GM12878 (cell line): ENCODE data around the gene BEST2. TPM values are rescaled to one million over a fixed set of nuclear protein-coding genes. Genes with fewer than 3 reads are reported as not detected.

Source experiments
- ATAC-seq: fragments of 200-7000 bp; cut with Tn5 transposase; 3 replicates; pipeline ENCODE4 v1.9.1; 2020; ENCODE audit warnings: mild to moderate bottlenecking, moderate library complexity
- BruUV-seq: library from RNA; stranded (reverse); fragments of 400-500 nt; replicated peaks from 2 replicates; lab custom pipeline; 2021; lab: Mats Ljungman, UMichigan
- CTCF ChIA-PET: fragments of 300-600 bp; sonication (Branson Sonifier 250); formaldehyde crosslinking; extraction: SDS; loops from one replicate; lab custom pipeline; 2021; ENCODE audit warnings: inconsistent platforms; lab: Yijun Ruan, JAX
- POLR2A ChIA-PET: fragments of 350-600 bp; formaldehyde crosslinking; extraction: SDS; loops from one replicate; lab custom pipeline; 2021; ENCODE audit warnings: inconsistent platforms; lab: Charles Lee
- RAD21 ChIA-PET: fragments of 300-600 bp; sonication (Branson Sonifier 250); formaldehyde crosslinking; loops from one replicate; lab custom pipeline; 2023; ENCODE audit warnings: antibody characterized with exemption; ENCODE audit not compliant: unreplicated experiment; lab: Charles Lee
- SMC1A ChIA-PET: fragments of 300-600 bp; sonication (Branson Sonifier 250); formaldehyde crosslinking; loops from one replicate; lab custom pipeline; 2023; ENCODE audit not compliant: unreplicated experiment, uncharacterized antibody; lab: Charles Lee
- DNase-seq: peaks from one replicate; pipeline ENCODE4 v3.0.0-alpha.2; 2011; ENCODE audit warnings: low read depth, low spot score
- FAIRE-seq: peaks from 3 replicates; lab custom pipeline; 2011; peaks lifted over from hg19 to GRCh38; lab: Jason Lieb, UNC
- H2AFZ ChIP-seq: 2 replicates; pipeline ENCODE4 v1.6.0; 2011; ENCODE audit warnings: low read depth, low read length, control low read depth; ENCODE audit not compliant: control insufficient read depth
- H3K27ac ChIP-seq: 2 replicates; pipeline ENCODE4 v1.5.1; 2011; ENCODE audit warnings: control low read depth; ENCODE audit not compliant: control insufficient read depth, insufficient read depth
- H3K27me3 ChIP-seq, 2 experiments: replicated peaks in 1 of 2; 2 replicates each; pipeline versions ENCODE4 v1.6.0 to v1.6.1; 2011; ENCODE audit warnings: low read length in 1 of 2; ENCODE audit not compliant: control insufficient read depth in 2 of 2, insufficient read depth in 2 of 2
- H3K36me3 ChIP-seq, 2 experiments: 2 replicates each; pipeline ENCODE4 v1.5.1; 2011; ENCODE audit warnings: low read length in 1 of 2; ENCODE audit not compliant: control insufficient read depth in 2 of 2, insufficient read depth in 2 of 2
- H3K4me1 ChIP-seq: 2 replicates; pipeline ENCODE4 v1.6.1; 2011; ENCODE audit warnings: mild to moderate bottlenecking, low read length, moderate library complexity, mixed read lengths; ENCODE audit not compliant: control insufficient read depth, insufficient read depth
- H3K4me2 ChIP-seq: 2 replicates; pipeline ENCODE4 v1.6.0; 2011; ENCODE audit warnings: control low read depth; ENCODE audit not compliant: control insufficient read depth, insufficient read depth
- H3K4me3 ChIP-seq: fragments of 200-600 bp; sonication (generic); 2 replicates; pipeline ENCODE4 v1.5.1; 2016
- H3K79me2 ChIP-seq: 2 replicates; pipeline ENCODE4 v1.6.0; 2011; ENCODE audit warnings: low read length; ENCODE audit not compliant: control insufficient read depth, insufficient read depth
- H3K9ac ChIP-seq: 2 replicates; pipeline ENCODE4 v1.8.0; 2011; ENCODE audit warnings: low read length, control low read depth, mixed read lengths; ENCODE audit not compliant: control insufficient read depth, insufficient read depth
- H3K9me3 ChIP-seq: replicated peaks from 3 replicates; pipeline ENCODE4 v1.5.1; 2011; ENCODE audit warnings: mild to moderate bottlenecking, low read length; ENCODE audit not compliant: control insufficient read depth, insufficient read depth
- H4K20me1 ChIP-seq: 2 replicates; pipeline ENCODE4 v1.6.0; 2011; ENCODE audit not compliant: control insufficient read depth, insufficient read depth
- CBX3 ChIP-seq: fragments of 200-600 bp; sonication (generic); IDR thresholded peaks from 2 replicates; pipeline ENCODE4 v1.6.1; 2016; ENCODE audit warnings: low read depth, borderline replicate concordance
- CHD4 ChIP-seq: fragments of 200-600 bp; sonication (generic); IDR thresholded peaks from 2 replicates; pipeline ENCODE4 v1.6.1; 2016; ENCODE audit warnings: mild to moderate bottlenecking
- FOXM1 ChIP-seq: IDR thresholded peaks from 2 replicates; pipeline ENCODE4 v1.6.1; 2012; ENCODE audit warnings: low read depth, mild to moderate bottlenecking, inconsistent platforms, low read length, moderate library complexity
- JUNB ChIP-seq: IDR thresholded peaks from 2 replicates; pipeline ENCODE4 v1.6.1; 2016; ENCODE audit warnings: antibody characterized with exemption, mild to moderate bottlenecking
- KLF5 ChIP-seq: fragments of 450-650 bp; IDR thresholded peaks from 2 replicates; pipeline ENCODE4 v1.6.1; 2014; ENCODE audit warnings: mild to moderate bottlenecking; ENCODE audit not compliant: partially characterized antibody
- NR2C2 ChIP-seq: IDR thresholded peaks from 2 replicates; pipeline ENCODE4 v1.6.1; 2011; ENCODE audit warnings: borderline replicate concordance, low read depth; ENCODE audit not compliant: control insufficient read depth, insufficient read length
- RCOR1 ChIP-seq: conservative IDR thresholded peaks from 2 replicates; pipeline ENCODE4 v1.6.1; 2012; ENCODE audit warnings: low read depth, low read length, improper control_type of control experiment
- RELA ChIP-seq: fragments of 450-650 bp; IDR thresholded peaks from 2 replicates; pipeline ENCODE4 v1.8.0; 2014; ENCODE audit warnings: borderline replicate concordance; ENCODE audit not compliant: partially characterized antibody
- SMAD5 ChIP-seq: IDR thresholded peaks from 2 replicates; pipeline ENCODE4 v1.6.1; 2016; ENCODE audit warnings: antibody characterized with exemption, low read depth
- SRF ChIP-seq, 2 experiments: IDR thresholded peaks; 2 replicates each; pipeline ENCODE4 v1.6.1; 2011; ENCODE audit warnings: low read depth in 2 of 2, low read length in 2 of 2, mild to moderate bottlenecking in 1 of 2, moderate library complexity in 1 of 2
- WGBS: methylation state at CpG from one replicate; pipeline ENCODE4 v1.1.6; 2016; ENCODE audit warnings: low lambda C conversion rate; ENCODE audit not compliant: insufficient replicate concordance, insufficient coverage; ENCODE audit errors: missing lambda C conversion rate; 5-methylcytosine and 5-hydroxymethylcytosine counted together
- in situ Hi-C: fragments of 300-500 bp; cut with MboI; formaldehyde crosslinking; loops from 9 replicates; pipeline ENCODE4 v1.14.3; 2018; ENCODE audit warnings: mixed read lengths
- intact Hi-C: fragments of 100-400 bp; cut with micrococcal nuclease; formaldehyde crosslinking; loops from one replicate; pipeline ENCODE4 v1.14.2; 2022; ENCODE audit not compliant: unreplicated experiment
- polyA plus RNA-seq, 11 experiments: library from polyadenylated mRNA; depleted of rRNA in 4 of 11; unstranded in 6 of 11; stranded (reverse) in 5 of 11; fragments of >200 nt; fragmentation: Nextera tagmentation in 4 of 11; fragmentation: Illumina TruSeq in 1 of 11; extraction: Ambion mirVana in 4 of 11; extraction: Trizol in 1 of 11; gene quantifications; 1 replicate in 1 of 11; 2 replicates in 10 of 11; pipeline versions ENCODE4 v1.2.1 to v1.2.3, GENCODE V29; 2011 to 2016; ENCODE audit warnings: inconsistent platforms in 2 of 11, missing spikeins in 2 of 11, low read depth in 1 of 11
- total RNA-seq, 4 experiments: library from RNA; depleted of rRNA in 3 of 4; stranded (reverse); fragments of >200 nt in 3 of 4; fragmentation: Illumina TruSeq in 1 of 4; extraction: Trizol in 1 of 4; gene quantifications; 2 replicates each; pipeline versions ENCODE4 v1.2.1 to v1.2.3, GENCODE V29; 2013 to 2021
- TF ChIP-seq, protein P1 (sequence below): fragments of 450-650 bp; IDR thresholded peaks from 2 replicates; pipeline ENCODE4 v1.6.1; 2016; ENCODE audit warnings: mild to moderate bottlenecking
- TF ChIP-seq, protein P2 (sequence below): fragments of 450-650 bp; IDR thresholded peaks from 2 replicates; pipeline ENCODE4 v1.6.1; 2017; ENCODE audit warnings: mild to moderate bottlenecking, low read depth, inconsistent platforms; ENCODE audit not compliant: poor library complexity, severe bottlenecking
- TF ChIP-seq, protein P3 (sequence below): fragments of 450-650 bp; formaldehyde crosslinking; IDR thresholded peaks from 2 replicates; pipeline ENCODE4 v1.4.0; 2022; ENCODE audit warnings: mild to moderate bottlenecking, moderate library complexity
- TF ChIP-seq, protein P4 (sequence below): IDR thresholded peaks from 2 replicates; pipeline ENCODE4 v1.6.1; 2011; ENCODE audit warnings: low read depth, low read length, improper control_type of control experiment, borderline replicate concordance

The BEST2 gene
- total and polyA plus RNA-seq, 10 of the 15 experiments (the other 5 are each of a cell fraction or from before 2014, with no cell fraction given) = not detected

DNA sequence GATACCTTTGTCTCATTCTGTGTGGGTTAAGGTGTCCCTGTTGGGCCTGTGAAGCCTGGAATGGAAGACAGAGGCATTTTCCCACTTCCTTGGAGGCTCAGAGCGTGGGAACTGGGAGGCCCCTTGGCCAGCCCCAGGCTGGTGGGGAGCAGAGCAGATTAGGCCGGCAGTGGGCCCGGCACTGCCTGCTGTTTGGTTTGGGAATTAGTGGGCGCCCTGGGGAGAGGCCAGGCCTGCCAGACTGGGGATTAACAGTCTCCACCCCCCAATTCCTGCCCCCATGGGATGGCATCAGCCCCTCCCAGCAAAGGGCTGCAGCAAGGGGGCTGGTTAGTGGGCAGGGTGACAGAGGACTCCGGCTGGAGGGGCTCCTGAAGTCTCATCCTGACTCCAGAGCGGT, 3.1 kb upstream of the BEST2 start (continued):
- TF ChIP-seq SRF (IDR thresholded peaks at IDR 0.05; ENCODE audit: low read depth in 2 of 2, low read length in 2 of 2) (no peak), JUNB (no peak), RELA (no peak)
- TF ChIP-seq, protein P1, sequence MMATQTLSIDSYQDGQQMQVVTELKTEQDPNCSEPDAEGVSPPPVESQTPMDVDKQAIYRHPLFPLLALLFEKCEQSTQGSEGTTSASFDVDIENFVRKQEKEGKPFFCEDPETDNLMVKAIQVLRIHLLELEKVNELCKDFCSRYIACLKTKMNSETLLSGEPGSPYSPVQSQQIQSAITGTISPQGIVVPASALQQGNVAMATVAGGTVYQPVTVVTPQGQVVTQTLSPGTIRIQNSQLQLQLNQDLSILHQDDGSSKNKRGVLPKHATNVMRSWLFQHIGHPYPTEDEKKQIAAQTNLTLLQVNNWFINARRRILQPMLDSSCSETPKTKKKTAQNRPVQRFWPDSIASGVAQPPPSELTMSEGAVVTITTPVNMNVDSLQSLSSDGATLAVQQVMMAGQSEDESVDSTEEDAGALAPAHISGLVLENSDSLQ = no peak
- TF ChIP-seq, protein P2, sequence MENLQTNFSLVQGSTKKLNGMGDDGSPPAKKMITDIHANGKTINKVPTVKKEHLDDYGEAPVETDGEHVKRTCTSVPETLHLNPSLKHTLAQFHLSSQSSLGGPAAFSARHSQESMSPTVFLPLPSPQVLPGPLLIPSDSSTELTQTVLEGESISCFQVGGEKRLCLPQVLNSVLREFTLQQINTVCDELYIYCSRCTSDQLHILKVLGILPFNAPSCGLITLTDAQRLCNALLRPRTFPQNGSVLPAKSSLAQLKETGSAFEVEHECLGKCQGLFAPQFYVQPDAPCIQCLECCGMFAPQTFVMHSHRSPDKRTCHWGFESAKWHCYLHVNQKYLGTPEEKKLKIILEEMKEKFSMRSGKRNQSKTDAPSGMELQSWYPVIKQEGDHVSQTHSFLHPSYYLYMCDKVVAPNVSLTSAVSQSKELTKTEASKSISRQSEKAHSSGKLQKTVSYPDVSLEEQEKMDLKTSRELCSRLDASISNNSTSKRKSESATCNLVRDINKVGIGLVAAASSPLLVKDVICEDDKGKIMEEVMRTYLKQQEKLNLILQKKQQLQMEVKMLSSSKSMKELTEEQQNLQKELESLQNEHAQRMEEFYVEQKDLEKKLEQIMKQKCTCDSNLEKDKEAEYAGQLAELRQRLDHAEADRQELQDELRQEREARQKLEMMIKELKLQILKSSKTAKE = no peak

DNA sequence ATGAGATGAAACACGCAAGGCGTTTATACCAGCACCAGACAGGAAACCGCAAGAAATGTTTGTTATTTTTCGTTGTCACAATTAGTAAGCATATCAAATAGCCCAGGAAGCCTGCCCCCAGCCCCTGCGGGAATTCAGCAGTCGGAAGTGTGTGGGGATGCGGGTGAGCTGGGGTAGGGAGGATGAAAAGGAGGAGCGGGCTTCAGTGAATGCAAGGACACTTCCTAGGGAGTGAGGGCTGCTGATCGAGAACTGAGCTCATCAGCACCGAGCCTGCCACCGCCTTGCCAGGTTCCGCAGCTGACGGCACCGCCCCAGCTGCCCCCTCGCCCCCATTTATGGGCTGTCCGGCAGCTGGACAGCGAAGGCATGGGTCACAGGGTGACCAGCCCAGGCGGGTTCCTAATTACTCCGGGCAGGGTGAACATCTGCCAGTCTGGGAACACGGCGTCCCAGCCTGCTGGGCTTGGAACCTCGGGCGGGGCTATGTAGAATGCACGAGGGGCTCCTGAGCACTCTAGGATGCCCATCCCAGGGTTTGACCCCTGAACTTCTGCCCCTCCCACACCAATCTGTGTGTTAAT, 1.6 kb upstream of the BEST2 start:
- H3K4me1 ChIP-seq = no peaks in the 10 kb centered on the region
- CTCF ChIA-PET = interaction anchor here (1.0 to 1.1 kb wide), 2 partner anchors 10 to 98 kb away, joined by 3 to 7 read pairs; no protein-coding TSS in a partner anchor
- H3K4me2 ChIP-seq = no peak overlapping the region
- TF ChIP-seq CBX3 (no peak), KLF5 (no peak), CHD4 (no peak), SMAD5 (no peak), JUNB (no peak), FOXM1 (no peak), RCOR1 (no peak), NR2C2 (no peak)
- TF ChIP-seq, protein P3, sequence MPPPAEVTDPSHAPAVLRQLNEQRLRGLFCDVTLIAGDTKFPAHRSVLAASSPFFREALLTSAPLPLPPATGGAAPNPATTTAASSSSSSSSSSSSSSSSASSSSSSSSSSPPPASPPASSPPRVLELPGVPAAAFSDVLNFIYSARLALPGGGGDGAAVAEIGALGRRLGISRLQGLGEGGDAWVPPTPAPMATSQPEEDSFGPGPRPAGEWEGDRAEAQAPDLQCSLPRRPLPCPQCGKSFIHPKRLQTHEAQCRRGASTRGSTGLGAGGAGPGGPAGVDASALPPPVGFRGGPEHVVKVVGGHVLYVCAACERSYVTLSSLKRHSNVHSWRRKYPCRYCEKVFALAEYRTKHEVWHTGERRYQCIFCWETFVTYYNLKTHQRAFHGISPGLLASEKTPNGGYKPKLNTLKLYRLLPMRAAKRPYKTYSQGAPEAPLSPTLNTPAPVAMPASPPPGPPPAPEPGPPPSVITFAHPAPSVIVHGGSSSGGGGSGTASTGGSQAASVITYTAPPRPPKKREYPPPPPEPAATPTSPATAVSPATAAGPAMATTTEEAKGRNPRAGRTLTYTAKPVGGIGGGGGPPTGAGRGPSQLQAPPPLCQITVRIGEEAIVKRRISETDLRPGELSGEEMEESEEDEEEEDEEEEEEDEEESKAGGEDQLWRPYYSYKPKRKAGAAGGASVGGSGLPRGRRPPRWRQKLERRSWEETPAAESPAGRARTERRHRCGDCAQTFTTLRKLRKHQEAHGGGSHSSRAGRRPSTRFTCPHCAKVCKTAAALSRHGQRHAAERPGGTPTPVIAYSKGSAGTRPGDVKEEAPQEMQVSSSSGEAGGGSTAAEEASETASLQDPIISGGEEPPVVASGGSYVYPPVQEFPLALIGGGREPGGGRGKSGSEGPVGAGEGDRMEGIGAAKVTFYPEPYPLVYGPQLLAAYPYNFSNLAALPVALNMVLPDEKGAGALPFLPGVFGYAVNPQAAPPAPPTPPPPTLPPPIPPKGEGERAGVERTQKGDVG (CRISPR knock-in tag) = no peak
- TF ChIP-seq, protein P4, sequence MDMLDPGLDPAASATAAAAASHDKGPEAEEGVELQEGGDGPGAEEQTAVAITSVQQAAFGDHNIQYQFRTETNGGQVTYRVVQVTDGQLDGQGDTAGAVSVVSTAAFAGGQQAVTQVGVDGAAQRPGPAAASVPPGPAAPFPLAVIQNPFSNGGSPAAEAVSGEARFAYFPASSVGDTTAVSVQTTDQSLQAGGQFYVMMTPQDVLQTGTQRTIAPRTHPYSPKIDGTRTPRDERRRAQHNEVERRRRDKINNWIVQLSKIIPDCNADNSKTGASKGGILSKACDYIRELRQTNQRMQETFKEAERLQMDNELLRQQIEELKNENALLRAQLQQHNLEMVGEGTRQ = no peak
- peaks cover 11% of the 10 kb centered on the region; the same call in 1 of the 3 replicates for H3K9me3 ChIP-seq
- in situ Hi-C loops = no loop called here
- H3K27me3 ChIP-seq = no peaks in the 10 kb centered on the region
- ATAC-seq (no peak), FAIRE-seq (no peak), DNase-seq (no peak)
- intact Hi-C loops = no loop called here
- POLR2A ChIA-PET = interaction anchor here (0.5 kb wide), 1 partner anchor 24 kb away, joined by 3 read pairs; no protein-coding TSS in a partner anchor
- H3K36me3 ChIP-seq = peaks cover 0 to 8% of the 10 kb centered on the region in 2 experiments; a peak in 2 of 4 replicates
- H3K9ac ChIP-seq = no peak overlapping the region
- H4K20me1 ChIP-seq = no peaks in the 10 kb centered on the region
- no peak overlapping the region for H3K4me3 ChIP-seq
- no peak overlapping the region for H2AFZ ChIP-seq
- RAD21 ChIA-PET = no interaction called here
- SMC1A ChIA-PET = no interaction called here
- 32% methylated on average over 24 of the region's 24 CpGs for WGBS
- BruUV-seq = no TSS peak
- H3K79me2 ChIP-seq = no peaks in the 10 kb centered on the region
- H3K27ac ChIP-seq = no peak overlapping the region
